Natural killer cell treated with Interleukin-12 subunit alpha and Interleukin-12 subunit beta and Interleukin-15 and Interleukin-18, amount 100 ng/mL, for 72 hours (primary cell): ENCODE data around the gene NHERF2. TPM values are rescaled to one million over a fixed set of nuclear protein-coding genes. Genes with fewer than 3 reads are reported as not detected.

ENCODE experiments used
- ATAC-seq, 2 donors: fragments of 150-1000 bp; cut with Tn5 transposase in 1 of 2; sonication (Bioruptor Pico), chemical (Tn5 transposase) in 1 of 2; 2 replicates each; pipeline ENCODE4 v1.10.0; 2021
- DNase-seq: peaks from one replicate; pipeline ENCODE4 v3.0.0; 2022; ENCODE audit warnings: low spot score
- H3K27ac Mint-ChIP-seq, 2 donors: 1 replicate in 1 of 2; 2 replicates in 1 of 2; pipeline ENCODE4 v1.8.0; 2022; ENCODE audit warnings: mixed read lengths in 2 of 2, mild to moderate bottlenecking in 1 of 2, moderate library complexity in 1 of 2
- H3K27me3 Mint-ChIP-seq, 2 donors: 1 replicate in 1 of 2; 2 replicates in 1 of 2; pipeline ENCODE4 v1.8.0; 2022; ENCODE audit warnings: mixed read lengths in 2 of 2
- H3K36me3 Mint-ChIP-seq: one replicate; pipeline ENCODE4 v1.8.0; 2022; ENCODE audit warnings: mixed read lengths
- H3K4me1 Mint-ChIP-seq, 2 donors: 1 replicate in 1 of 2; 2 replicates in 1 of 2; pipeline ENCODE4 v1.8.0; 2022; ENCODE audit warnings: low read depth in 2 of 2, mixed read lengths in 2 of 2, mild to moderate bottlenecking in 1 of 2
- H3K4me3 Mint-ChIP-seq: one replicate; pipeline ENCODE4 v1.8.0; 2022; ENCODE audit warnings: mixed read lengths
- H3K9me3 Mint-ChIP-seq: 2 replicates; pipeline ENCODE4 v1.8.0; 2022; ENCODE audit warnings: mixed read lengths
- total RNA-seq, 2 donors: library from RNA; stranded (reverse); gene quantifications; one replicate each; pipeline ENCODE4 v1.2.3, GENCODE V29; 2022

Gene NHERF2
- total RNA-seq, 2 donors from 2014 or later, result 3.8 to 4.5 TPM

- peak in 1 of 2 donors; percentile 12 for ATAC-seq
These were observed 44.1 kb downstream of the NHERF2 start for GRCh38 chr16:2070576-2071453.

GRCh38 chr16:2071454-2072202, 44.9 kb downstream of the NHERF2 start:
- Mint-ChIP-seq H3K36me3 (no peaks in the 10 kb centered on the region), H3K4me1 (peaks cover 0 to 3% of the 10 kb centered on the region in 2 donors), H3K27ac (no peak overlapping the region), H3K9me3 (no peaks in the 10 kb centered on the region), H3K27me3 (no peaks in the 10 kb centered on the region), H3K4me3 (no peak overlapping the region)
- DNase-seq (no peak), ATAC-seq (no peak)

More at GRCh38 chr16:2070576-2071453, 44.1 kb downstream of the NHERF2 start:
- Mint-ChIP-seq H3K27ac (no peak overlapping the region), H3K4me3 (no peak overlapping the region), H3K9me3 (no peaks in the 10 kb centered on the region), H3K4me1 (peaks cover 3 to 8% of the 10 kb centered on the region in 2 donors), H3K36me3 (peaks cover 4% of the 10 kb centered on the region), H3K27me3 (no peaks in the 10 kb centered on the region)
- no peak for DNase-seq

GRCh38 chr16:2072926-2073325, 46.2 kb downstream of the NHERF2 start:
- no peaks in the 10 kb centered on the region for H3K36me3 Mint-ChIP-seq
- H3K27me3 Mint-ChIP-seq, result no peaks in the 10 kb centered on the region
- DNase-seq (no peak), ATAC-seq (no peak)
- no peaks in the 10 kb centered on the region for H3K9me3 Mint-ChIP-seq
- H3K4me3 Mint-ChIP-seq, result no peak overlapping the region
- H3K27ac Mint-ChIP-seq, result no peak overlapping the region
- peaks cover 0 to 3% of the 10 kb centered on the region in 2 donors for H3K4me1 Mint-ChIP-seq

GRCh38 chr16:2074071-2074470, 47.4 kb downstream of the NHERF2 start:
- Mint-ChIP-seq H3K36me3 (no peaks in the 10 kb centered on the region), H3K9me3 (no peaks in the 10 kb centered on the region), H3K4me3 (no peak overlapping the region), H3K27ac (no peak overlapping the region), H3K27me3 (no peaks in the 10 kb centered on the region), H3K4me1 (peaks cover 0 to 3% of the 10 kb centered on the region in 2 donors)
- no peak for ATAC-seq
- no peak for DNase-seq

- H3K27ac Mint-ChIP-seq, result no peak overlapping the region
- no peaks in the 10 kb centered on the region for H3K27me3 Mint-ChIP-seq
- no peaks in the 10 kb centered on the region for H3K36me3 Mint-ChIP-seq
- H3K9me3 Mint-ChIP-seq, result no peaks in the 10 kb centered on the region
- H3K4me3 Mint-ChIP-seq, result no peak overlapping the region
- no peaks in the 10 kb centered on the region for H3K4me1 Mint-ChIP-seq
- no peak for DNase-seq
- no peak for ATAC-seq
These were observed 48.9 kb downstream of the NHERF2 start for GRCh38 chr16:2075631-2076030.

GRCh38 chr16:2076072-2076865, 49.6 kb downstream of the NHERF2 start:
- no peak for ATAC-seq
- DNase-seq, result no peak
- H3K36me3 Mint-ChIP-seq, result no peaks in the 10 kb centered on the region
- no peak overlapping the region for H3K4me3 Mint-ChIP-seq
- no peaks in the 10 kb centered on the region for H3K27me3 Mint-ChIP-seq
- H3K4me1 Mint-ChIP-seq, result no peaks in the 10 kb centered on the region
- no peak overlapping the region for H3K27ac Mint-ChIP-seq
- no peaks in the 10 kb centered on the region for H3K9me3 Mint-ChIP-seq

- no peak overlapping the region for H3K27ac Mint-ChIP-seq
- no peaks in the 10 kb centered on the region for H3K9me3 Mint-ChIP-seq
- no peak overlapping the region for H3K4me3 Mint-ChIP-seq
- H3K27me3 Mint-ChIP-seq, result no peaks in the 10 kb centered on the region
- no peaks in the 10 kb centered on the region for H3K4me1 Mint-ChIP-seq
- DNase-seq (no peak), ATAC-seq (no peak)
- no peaks in the 10 kb centered on the region for H3K36me3 Mint-ChIP-seq
These were observed 50.3 kb downstream of the NHERF2 start for GRCh38 chr16:2077016-2077415.

GRCh38 chr16:2077696-2078095, 51.0 kb downstream of the NHERF2 start:
- no peak overlapping the region for H3K27ac Mint-ChIP-seq
- no peaks in the 10 kb centered on the region for H3K27me3 Mint-ChIP-seq
- no peaks in the 10 kb centered on the region for H3K9me3 Mint-ChIP-seq
- H3K36me3 Mint-ChIP-seq, result no peaks in the 10 kb centered on the region
- DNase-seq, result no peak
- no peak for ATAC-seq
- H3K4me1 Mint-ChIP-seq, result peaks cover 0 to 4% of the 10 kb centered on the region in 2 donors
- H3K4me3 Mint-ChIP-seq, result no peak overlapping the region

GRCh38 chr16:2078096-2078495, 51.4 kb downstream of the NHERF2 start:
- peaks cover 0 to 4% of the 10 kb centered on the region in 2 donors for H3K4me1 Mint-ChIP-seq
- no peaks in the 10 kb centered on the region for H3K36me3 Mint-ChIP-seq
- no peak for DNase-seq
- no peaks in the 10 kb centered on the region for H3K27me3 Mint-ChIP-seq
- no peak for ATAC-seq
- H3K4me3 Mint-ChIP-seq, result no peak overlapping the region
- no peaks in the 10 kb centered on the region for H3K9me3 Mint-ChIP-seq
- H3K27ac Mint-ChIP-seq, result no peak overlapping the region

- no peak for DNase-seq
- Mint-ChIP-seq H3K4me1 (peaks cover 0 to 4% of the 10 kb centered on the region in 2 donors), H3K4me3 (no peak overlapping the region), H3K27ac (no peak overlapping the region), H3K36me3 (no peaks in the 10 kb centered on the region), H3K9me3 (no peaks in the 10 kb centered on the region), H3K27me3 (no peaks in the 10 kb centered on the region)
- no peak for ATAC-seq
These were observed 52.0 kb downstream of the NHERF2 start for GRCh38 chr16:2078691-2079090.

GRCh38 chr16:2079311-2079800, 52.7 kb downstream of the NHERF2 start:
- Mint-ChIP-seq H3K4me1 (peaks cover 0 to 4% of the 10 kb centered on the region in 2 donors), H3K27me3 (no peaks in the 10 kb centered on the region), H3K9me3 (no peaks in the 10 kb centered on the region), H3K36me3 (no peaks in the 10 kb centered on the region), H3K27ac (no peak overlapping the region), H3K4me3 (no peak overlapping the region)
- DNase-seq (no peak), ATAC-seq (no peak)

- H3K27ac Mint-ChIP-seq, result no peak overlapping the region
- H3K36me3 Mint-ChIP-seq, result no peaks in the 10 kb centered on the region
- H3K9me3 Mint-ChIP-seq, result no peaks in the 10 kb centered on the region
- no peak for ATAC-seq
- no peak for DNase-seq
- no peaks in the 10 kb centered on the region for H3K27me3 Mint-ChIP-seq
- no peak overlapping the region for H3K4me3 Mint-ChIP-seq
- peaks cover 0 to 4% of the 10 kb centered on the region in 2 donors for H3K4me1 Mint-ChIP-seq
These were observed 53.3 kb downstream of the NHERF2 start for GRCh38 chr16:2079991-2080390.

- no peaks in the 10 kb centered on the region for H3K27me3 Mint-ChIP-seq
- no peak for DNase-seq
- H3K9me3 Mint-ChIP-seq, result no peaks in the 10 kb centered on the region
- H3K4me1 Mint-ChIP-seq, result peaks cover 0 to 4% of the 10 kb centered on the region in 2 donors
- H3K27ac Mint-ChIP-seq, result no peak overlapping the region
- no peak overlapping the region for H3K4me3 Mint-ChIP-seq
- H3K36me3 Mint-ChIP-seq, result no peaks in the 10 kb centered on the region
- no peak for ATAC-seq
These were observed 54.7 kb downstream of the NHERF2 start for GRCh38 chr16:2081201-2082084.
